ENCODE data around the gene GABRD.

DNA sequence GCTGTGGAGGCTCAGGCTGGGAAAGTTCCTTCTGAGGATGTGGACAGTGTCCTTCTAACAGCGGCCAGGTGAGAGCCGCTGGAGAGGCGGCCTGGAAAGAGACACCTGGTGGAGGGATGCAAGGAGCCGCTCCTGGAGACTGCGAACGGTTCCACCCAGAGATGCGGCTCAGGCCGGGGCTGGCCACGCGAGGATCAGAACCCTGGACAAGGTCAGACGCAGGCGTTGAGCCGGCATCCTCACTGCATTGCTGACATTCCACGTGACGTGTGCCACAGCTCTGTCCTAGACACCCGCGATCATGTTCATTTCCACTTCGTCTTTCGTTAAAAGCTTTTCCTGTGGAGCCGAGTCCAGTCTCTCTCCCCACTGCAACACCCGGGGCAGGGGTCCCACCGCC, 44.3 kb upstream of the GABRD start:
- no peak for TF ChIP-seq POLR2A (IDR thresholded peaks at IDR 0.05; ENCODE audit: low read length)
- TF ChIP-seq GATA1 (IDR thresholded peaks at IDR 0.05; ENCODE audit: low read depth, low read length) = no peak

All from erythroblast (primary cell).